ENCODE data around the gene UBE2U.
"Not testable (repeated sequence)": the region's sequence is repeated elsewhere in the genome, so short reads cannot be mapped to it uniquely, and the experiment has no call there.

Gene UBE2U

DNA sequence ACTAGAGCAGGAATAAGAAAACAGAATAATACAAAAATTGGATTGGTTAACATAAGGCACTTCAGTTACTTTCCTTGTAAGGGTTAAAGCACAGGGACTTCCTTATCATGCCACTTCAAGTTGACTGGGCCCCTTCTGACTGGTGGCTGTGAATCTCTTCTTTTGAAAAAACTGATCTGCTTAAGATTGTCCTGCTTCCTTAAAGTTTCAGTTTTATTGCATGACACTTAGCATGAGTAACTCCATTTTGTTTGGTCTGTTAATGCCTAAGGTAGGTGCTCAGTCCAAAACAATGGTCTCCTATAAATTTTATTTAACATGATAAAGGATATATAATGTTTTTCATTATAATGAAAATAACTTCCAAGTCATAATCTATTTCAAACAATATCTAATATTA is 37.6 kb downstream of the UBE2U start:
- DNase-seq = no peak

DNA sequence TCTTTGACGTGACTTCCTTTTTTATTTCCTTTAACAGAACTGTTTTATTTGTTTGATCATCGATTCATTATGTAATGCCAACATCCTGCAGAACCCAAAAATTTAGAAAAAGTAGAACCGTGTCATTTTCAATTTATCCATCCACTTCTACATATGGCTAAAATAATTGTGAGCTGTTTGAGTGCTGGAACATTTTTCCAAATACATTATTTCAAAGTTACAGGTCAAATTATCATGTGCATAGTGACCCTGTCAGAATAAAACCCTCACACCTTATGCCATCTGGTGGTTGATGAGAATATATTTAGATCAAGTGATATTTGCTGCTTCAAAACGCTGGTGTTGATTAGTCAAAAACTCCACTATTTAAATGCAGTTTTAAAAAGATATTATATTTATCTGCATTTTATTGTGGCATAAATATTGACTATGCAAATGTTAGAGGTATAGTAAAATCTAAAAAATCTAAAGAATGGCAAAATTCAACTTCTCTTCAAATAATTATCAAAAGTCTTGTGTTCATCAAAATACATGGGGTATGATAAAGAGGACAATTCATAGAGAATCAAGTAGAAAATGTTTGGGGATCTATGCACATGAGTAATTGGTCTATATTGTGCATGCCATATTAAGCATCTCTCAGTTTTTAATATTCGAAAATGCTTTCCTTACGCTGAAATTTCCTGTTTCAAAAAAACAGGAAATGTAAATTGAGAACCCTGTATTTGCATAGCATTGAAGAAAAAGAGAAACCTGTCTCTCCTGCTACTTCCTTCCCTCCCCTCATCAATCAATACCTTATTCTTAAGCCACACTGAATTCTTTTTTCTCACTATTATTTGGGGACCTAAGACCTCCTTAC is 39.7 kb downstream of the UBE2U start:
- no peak for DNase-seq

DNA sequence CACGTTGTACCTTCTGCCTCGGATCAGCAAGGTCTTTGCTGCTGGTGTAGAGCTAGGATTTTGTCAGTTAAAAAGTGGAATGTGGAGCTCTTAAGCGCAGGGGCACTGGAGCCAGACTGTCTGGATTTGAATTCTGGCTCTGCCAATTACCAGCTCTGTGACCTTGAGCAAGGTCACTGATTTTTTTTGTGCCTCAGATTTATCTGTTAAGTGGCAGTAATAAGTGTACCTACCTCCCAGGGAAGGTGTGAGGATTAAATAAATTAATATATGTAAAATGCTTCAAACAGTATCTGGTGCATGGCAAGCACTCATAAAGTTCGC is 40.3 kb downstream of the UBE2U start:
- no peak for DNase-seq

DNA sequence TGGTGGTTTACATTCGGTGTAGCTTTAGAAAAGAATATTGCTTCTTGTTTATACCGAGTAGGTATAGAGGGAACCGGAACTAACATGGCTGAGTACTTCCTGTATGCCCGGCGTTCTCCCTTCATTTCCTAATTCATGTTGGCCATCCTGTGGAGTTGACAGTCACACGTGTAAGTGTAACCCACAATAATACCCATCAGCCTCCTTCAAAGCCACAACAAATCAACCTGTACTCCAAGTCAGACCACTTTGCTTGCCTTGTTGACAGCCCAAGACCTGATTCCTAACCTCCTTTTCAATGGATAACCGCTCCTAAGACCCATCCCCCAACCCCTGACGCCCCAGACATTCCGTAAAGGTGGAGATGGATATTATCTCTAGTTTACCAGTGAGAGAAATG is 42.1 kb downstream of the UBE2U start:
- no peak for DNase-seq

DNA sequence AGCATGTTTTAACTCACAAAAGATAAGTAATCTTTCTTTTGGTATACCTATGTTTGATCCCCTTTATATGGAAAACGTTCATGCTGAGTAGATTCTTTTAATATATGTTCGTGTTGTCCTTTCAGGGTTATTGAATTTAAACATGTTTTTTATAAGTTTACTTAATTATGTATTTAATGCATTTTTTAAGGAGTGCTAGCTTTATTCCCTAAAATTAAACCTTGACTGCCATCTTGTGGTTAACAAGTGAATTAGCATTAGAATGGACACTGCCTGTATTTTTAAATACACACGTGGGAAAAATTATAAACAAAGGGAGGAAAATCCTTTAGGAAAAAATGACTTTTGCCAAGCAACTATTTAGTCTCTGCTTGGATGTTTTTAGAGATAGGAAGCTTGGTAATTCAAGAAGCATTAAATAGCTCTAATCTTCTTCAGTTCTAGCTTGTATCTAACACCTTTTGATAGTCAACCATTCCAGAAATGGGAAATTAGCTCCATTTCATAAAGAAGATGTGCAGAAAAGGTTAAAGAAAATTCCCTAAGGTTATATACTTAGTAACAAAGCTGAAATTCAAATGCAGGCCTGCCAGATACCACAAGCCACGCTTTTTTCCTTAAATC is 43.0 kb downstream of the UBE2U start:
- DNase-seq = no peak

DNA sequence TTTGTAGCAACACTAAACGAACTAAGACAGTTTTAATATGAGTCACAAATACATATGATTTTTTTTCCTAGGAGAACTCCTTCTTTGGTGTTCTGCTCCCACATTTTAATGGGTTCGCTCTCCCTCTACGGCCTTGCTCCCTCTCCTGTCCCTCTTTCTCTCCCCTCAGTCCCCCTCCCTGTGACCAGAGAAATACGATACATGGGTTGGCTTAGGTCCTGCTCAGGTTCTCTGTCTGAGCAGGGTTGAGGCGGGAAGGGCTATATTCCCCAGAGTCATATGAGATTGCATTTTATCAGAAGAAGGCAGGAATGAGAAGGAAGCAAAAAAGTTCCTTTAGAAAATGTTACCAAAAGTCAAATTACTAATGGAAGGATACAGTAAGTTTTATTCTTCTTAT is 44.6 kb downstream of the UBE2U start:
- DNase-seq = no peak

DNA sequence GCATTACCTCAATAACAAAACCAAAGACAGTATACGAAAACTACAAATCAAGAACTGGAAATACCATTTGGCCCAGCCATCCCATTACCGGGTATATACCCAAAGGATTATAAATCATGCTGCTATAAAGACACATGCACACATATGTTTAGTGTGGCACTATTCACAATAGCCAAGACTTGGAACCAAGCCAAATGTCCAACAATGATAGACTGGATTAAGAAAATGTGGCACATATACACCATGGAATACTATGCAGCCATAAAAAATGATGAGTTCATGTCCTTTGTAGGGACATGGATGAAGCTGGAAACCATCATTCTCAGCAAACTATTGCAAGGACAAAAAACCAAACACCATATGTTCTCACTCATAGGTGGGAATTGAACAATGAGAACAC is 47.0 kb downstream of the UBE2U start:
- DNase-seq = not testable (repeated sequence)

DNA sequence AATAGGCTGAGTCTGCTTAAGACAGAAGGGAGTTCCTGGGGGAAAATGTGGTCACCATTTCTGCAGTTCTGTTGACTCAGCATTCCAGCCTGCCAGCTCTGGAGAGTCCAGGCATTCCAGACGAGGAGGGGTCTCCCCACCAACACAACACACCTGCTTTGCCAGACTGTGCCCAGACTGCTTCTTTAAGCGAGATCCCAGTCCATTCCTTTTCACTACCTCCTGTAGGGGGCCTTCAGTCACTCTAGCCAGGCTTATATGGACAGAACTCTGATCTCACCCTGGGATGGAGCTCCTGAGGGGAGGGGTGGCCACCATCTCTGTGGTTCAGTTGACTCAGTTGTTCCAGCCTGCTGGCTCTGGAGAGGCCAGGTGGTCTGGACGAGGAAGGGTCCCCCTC is 48.5 kb downstream of the UBE2U start:
- DNase-seq = no peak

DNA sequence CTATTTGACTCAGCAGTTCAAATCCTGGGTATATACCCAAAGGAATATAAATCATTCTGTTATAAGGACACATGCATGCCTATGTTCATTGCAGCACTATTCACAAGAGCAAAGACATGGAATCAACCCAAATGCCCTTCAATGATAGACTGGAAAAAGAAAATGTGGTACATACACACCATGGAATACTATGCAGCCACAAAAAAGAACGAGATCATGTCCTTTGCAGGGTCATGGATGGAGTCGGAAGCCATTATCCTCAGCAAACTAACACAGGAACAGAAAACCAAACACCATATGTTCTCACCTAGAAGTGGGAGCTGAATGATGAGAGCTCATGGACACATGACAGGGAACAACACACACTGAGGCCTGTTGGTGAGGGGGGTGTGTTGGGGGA is 53.8 kb downstream of the UBE2U start:
- not testable (repeated sequence) for DNase-seq

DNA sequence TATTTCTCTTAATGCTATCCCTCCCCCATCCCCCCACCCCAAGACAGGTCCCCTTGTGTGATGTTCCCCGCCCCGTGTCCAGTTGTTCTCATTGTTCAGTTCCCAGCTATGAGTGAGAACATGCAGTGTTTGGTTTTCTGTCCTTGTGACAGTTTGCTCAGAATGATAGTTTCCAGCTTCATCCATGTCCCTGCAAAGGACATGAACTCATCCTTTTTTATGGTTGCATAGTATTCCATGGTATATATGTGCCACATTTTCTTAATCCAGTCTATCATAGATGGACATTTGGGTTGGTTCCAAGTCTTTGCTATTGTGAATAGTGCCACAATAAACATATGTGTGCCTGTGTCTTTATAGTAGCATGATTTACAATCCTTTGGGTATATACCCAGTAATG is 55.0 kb downstream of the UBE2U start:
- not testable (repeated sequence) for DNase-seq

DNA sequence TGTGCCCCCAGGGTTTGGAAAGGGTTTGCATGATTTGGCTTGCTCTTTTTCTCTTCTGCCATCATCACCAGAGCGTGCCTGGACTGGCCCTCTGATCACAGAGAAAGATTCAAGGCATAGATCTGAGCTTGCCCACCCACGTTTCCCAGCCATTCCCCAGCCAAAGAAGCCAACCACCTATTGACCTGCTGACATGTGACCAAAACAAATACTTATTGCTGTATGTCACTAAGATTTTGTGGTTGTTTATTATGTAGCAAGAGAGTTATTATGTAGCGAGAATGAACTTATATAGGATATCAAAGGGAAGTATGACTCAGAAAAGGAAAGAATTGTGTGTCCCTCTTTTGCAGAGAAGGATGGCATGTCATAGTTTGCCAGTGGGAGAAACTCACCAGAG is 59.9 kb downstream of the UBE2U start:
- no peak for DNase-seq

DNA sequence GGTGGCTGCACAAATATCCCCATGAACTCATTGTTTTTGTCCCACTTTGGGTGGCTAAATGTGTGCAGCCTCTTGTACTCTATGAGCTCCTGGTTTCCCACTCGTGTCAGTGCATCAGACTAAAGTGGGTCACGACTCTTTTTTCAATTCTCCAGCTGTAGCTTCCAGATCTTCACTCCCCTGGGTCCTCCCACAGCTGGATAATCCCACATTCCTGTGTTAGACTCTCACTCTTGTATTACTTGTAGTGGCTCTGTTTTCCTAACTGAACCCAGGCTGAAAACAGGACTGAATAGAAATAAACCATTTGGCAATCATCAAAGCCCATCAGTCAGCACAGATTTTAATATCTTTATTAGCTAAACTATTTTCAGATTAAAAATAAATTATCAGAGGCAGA is 60.4 kb downstream of the UBE2U start:
- DNase-seq = no peak

DNA sequence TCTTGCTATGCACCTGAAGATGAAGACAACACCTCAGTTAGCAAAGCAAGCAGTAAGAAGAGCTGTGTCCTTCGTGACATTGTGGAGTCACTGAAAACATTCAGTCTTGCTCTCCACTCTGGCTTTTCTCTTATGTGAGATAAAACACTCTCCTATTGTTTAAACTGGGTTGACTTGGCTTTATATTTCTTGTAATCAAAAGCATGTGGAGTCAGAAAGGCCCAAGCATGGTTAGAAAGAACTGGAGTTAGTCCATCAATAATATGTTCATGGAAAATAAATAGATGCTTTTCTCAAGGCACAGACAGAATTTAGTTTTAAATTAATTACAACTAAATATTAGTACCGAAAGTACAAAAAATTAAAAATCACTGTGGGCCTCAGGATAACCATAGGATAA is 61.7 kb downstream of the UBE2U start:
- no peak for DNase-seq

DNA sequence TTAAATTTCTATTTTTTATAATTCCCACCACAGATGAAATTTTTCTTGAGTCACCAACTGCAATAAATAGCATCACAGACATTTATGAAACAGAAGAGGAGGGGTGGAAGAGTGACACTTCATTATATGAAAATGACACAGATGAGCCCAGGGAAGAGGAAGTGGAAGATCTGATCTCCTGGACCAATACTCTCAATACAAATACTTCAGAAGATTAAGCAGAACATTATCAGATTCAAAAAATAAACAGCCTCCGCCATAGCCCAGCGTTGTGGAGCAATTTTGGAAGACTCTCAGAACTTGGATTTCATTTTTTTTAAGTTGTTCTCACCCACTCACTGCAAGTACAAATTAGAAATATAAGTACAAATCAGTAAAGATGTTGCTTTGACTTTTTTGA is 63.6 kb downstream of the UBE2U start:
- no peak for DNase-seq

DNA sequence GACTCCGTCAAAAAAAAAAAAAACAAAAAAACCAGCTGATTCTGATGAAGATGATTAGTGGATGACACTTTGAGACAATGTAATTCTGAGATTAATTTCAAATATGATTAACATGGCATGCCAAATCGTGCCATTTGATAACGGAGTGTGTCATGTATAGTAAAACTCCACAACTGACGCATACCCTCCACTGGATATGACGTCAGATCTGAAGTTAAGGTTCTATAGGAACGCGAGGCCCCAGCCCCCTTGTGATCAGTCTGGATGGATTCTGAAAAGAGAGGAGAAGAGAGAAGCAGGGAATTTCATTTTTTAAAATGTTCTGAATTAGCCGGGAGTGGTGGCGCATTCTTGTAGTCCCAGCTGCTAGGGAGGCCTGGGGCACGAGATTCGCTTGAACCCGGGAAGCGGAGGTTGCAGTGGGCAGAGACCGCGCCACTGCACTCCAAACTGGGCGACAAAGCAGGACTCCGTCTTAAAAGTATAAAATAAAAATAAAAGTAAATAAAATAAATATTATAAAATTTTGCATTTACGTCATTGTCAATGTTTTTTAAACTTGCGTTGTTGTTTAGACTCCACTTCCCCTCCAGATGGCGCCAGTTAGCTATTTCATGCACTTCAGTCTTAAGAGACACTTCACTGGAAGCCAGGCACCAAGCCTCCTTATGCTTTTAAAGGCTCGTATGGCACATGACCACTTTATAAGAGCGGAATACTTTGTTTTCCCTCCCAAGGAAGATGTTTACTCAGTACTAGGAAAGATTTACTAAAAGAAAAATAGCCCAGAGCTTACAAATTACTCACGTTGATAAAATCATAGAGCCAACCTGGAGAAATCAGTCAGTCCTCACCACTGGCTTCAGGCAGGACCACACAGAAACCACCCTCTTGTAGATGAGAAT is 65.5 kb downstream of the UBE2U start:
- DNase-seq = no peak

DNA sequence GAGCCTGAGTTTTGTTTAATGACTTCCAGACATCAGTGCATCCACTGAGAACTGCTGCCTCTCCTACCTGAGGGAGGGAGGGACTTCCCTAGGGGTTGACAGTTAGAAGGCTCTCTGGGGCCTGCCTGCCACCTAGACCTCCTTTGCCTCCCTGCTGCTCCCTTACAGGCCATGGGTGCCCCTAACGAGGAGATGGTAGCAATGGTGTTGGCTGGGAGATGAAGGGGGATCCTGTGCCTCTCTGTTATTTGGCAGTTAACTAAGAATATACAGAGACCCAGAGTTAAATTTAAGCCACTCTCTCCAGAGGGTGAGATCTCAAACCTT is 66.1 kb downstream of the UBE2U start:
- no peak for DNase-seq

DNA sequence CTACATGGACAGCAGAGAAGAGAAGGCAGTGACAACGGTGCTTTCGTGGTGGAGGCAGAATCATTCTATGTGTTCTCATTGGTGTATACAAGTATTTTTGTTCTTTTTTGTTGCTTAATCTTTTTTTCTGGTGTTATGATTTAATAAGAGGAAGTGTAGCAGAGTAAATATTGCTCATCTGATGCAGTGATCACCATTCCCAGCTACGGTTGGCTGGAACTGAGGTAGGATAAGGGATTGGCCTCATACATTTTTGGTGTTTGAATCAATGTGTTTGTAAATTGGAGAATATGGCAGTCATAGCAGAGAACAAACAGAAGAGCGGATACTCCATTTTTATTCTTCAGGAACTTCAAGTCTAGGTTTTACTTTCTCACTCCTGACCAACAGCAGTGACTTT is 76.6 kb downstream of the UBE2U start:
- no peak for DNase-seq

DNA sequence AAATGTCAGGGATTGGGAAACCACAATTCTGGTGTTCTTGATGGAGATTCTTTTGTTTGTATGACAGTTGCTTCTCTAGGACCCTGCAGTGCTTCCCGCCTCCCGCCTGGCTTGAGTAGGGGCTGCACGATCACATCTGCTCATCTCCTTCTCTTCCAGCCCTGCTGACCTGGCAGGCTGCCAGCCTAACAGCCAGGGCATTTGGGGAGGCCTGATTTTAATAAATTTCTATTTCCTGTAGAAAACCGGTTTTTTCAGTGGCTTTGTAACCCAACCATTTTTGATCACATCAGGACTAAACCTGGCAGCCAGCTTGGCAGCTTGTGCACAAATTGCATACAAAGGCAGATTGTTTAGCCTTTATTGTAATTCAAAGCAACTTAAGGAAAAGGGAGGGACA is 78.9 kb downstream of the UBE2U start:
- no peak for DNase-seq

DNA sequence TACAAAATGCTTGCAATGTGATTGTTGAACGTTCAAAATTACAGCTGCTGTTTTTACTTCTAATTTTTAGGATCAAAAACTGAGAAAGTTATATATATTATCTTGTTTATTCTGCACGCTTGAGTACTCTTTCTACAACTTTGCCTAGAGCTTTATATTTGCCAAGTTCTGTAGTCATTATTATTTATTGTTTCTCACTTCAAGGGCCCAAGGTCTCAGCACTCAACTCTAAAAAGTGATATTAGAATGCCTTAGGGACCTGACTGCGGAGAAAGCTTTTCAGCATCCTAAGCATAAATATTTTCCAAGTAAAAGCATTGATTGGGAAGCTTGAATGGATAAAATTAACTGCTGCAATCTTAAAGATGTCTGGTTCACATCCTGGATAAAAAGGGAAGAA is 83.6 kb downstream of the UBE2U start:
- no peak for DNase-seq

DNA sequence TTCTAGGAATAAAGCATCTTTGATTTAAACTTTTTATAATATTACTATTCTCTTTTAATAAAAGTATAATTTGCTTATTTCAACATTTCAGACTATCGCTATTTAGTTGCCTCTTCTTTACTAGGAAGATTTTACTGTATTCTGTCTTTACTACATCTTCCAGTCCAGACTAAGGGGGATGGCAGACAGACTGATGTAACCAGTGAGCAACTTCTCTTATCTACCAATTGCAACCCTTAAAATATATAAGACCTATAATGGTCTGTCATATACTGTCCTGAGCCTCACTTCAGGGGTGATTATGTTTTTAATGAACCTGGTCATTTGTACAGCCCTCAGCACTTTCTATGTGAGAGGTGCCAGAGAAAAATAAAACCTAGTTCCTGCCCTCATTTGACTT is 87.0 kb downstream of the UBE2U start:
- no peak for DNase-seq

DNA sequence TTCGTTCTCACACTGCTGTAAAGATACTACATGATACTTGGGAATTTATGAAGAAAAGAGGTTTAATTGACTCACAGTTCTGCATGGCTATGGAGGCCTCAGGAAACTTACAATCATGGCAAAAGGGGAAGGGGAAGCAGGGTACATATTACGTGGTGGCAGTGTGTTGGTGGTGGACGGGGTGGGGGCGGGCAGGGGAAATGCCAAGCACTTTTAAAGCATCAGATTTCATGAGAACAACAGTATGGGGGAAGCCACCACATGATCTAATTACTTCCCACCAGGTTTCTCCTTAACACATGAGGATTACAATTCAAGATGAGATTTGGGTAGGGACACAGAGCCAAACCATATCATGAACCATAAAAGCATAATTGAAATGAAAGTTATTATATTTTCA is 88.5 kb downstream of the UBE2U start:
- DNase-seq = no peak

DNA sequence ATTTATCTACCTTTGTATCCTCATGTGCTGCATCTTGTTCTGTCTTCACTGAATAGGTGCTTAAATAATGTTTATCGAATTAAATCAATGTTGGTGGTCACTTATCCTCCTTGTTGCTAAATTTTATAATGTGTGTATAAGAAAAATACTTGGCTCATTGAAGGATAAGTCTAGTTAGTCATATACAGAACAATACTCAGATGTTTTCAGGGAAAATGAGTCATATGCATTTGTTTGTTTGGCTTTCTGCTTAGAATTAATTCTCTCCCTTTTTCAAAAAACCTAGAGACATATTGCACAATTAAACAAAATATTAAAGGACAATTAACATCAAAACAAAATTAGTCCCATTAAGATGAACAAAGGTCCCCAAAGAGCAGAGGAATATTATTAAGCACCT is 89.0 kb downstream of the UBE2U start:
- no peak for DNase-seq

DNA sequence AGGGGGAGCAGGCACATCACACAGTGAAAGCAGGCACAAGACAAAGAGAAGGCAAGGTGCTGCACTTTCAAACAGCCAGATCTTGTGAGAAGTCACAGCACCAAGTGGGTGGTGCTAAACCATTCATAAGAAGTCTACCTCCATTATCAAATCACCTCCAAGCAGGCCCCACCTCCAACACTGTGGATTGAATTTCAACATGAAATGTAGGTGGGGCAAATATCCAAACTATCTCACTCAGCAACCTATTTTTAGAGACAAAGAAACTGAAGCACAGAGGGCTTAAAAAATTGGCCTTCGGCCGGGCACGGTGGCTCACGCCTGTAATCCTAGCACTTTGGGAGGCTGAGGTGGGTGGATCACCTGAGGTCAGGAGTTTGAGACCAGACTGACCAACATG is 90.4 kb downstream of the UBE2U start:
- no peak for DNase-seq

DNA sequence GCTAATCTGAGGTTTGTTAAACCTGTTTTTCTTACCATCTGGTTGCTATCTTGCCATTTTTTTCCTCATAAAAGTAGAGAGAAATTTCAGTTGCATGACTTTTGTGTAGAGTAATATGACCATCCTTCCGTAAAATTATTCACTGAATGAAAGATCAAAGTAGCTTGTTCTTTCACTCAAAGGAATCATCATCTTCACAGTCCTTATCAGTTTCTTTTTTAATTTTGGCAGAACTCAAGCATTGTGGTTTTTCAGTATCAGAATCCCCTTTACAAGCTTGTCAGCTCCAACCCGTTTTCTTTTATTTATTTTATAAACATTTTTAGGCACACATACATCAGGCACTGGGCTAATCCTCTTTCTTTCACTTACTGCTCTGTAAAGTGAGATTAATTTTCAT is 91.7 kb downstream of the UBE2U start:
- DNase-seq = no peak
